HEK293 (cell line): Measurements from ENCODE around the gene KIZ.

ENCODE experiments used
- CTCF ChIA-PET: fragments of 350-600 bp; formaldehyde crosslinking; extraction: SDS; loops from one replicate; lab custom pipeline; 2021; ENCODE audit warnings: antibody characterized with exemption; lab: Yijun Ruan, JAX
- POLR2A ChIA-PET: fragments of 300-600 bp; formaldehyde crosslinking; extraction: SDS; loops from one replicate; lab custom pipeline; 2020; ENCODE audit warnings: antibody characterized with exemption, inconsistent platforms; lab: Yijun Ruan, JAX
- H3K27ac ChIP-seq: fragments of 200-500 bp; sonication (Bioruptor generic); 2 replicates; pipeline ENCODE4 v1.5.1; 2014; ENCODE audit warnings: low read depth, low read length, control low read depth, inconsistent platforms; ENCODE audit errors: extremely low read depth
- H3K36me3 ChIP-seq, 2 experiments: fragments of 200-500 bp in 1 of 2; sonication (Bioruptor generic) in 1 of 2; 1 replicate in 1 of 2; 2 replicates in 1 of 2; pipeline ENCODE4 v1.5.1; 2014 to 2017; ENCODE audit warnings: inconsistent platforms in 2 of 2, low read length in 2 of 2; ENCODE audit not compliant: control insufficient read depth in 2 of 2, insufficient read depth in 1 of 2
- H3K4me1 ChIP-seq: fragments of 200-500 bp; sonication (Bioruptor generic); 2 replicates; pipeline ENCODE4 v1.5.1; 2014; ENCODE audit warnings: mild to moderate bottlenecking, low read length, inconsistent platforms; ENCODE audit not compliant: control insufficient read depth, insufficient read depth
- H3K4me3 ChIP-seq: 2 replicates; pipeline ENCODE4 v1.5.1; 2011; ENCODE audit warnings: low read depth, mild to moderate bottlenecking, control low read depth, low read length, moderate library complexity
- H3K9me3 ChIP-seq: fragments of 200-500 bp; sonication (Bioruptor generic); 2 replicates; pipeline ENCODE4 v1.5.1; 2014; ENCODE audit warnings: low read depth, low read length, inconsistent platforms; ENCODE audit not compliant: control insufficient read depth, insufficient read depth
- HOXA7 ChIP-seq: sonication (generic); formaldehyde crosslinking; IDR thresholded peaks from 2 replicates; pipeline ENCODE4 v1.8.1; 2022; ENCODE audit warnings: missing genetic modification reagents, borderline replicate concordance
- OSR2 ChIP-seq: fragments of 450-650 bp; formaldehyde crosslinking; IDR thresholded peaks from 2 replicates; pipeline ENCODE4 v1.5.1; 2016; ENCODE audit warnings: missing biosample characterization, missing genetic modification characterization
- SCRT1 ChIP-seq: fragments of 450-650 bp; formaldehyde crosslinking; IDR thresholded peaks from 2 replicates; pipeline ENCODE4 v1.5.1; 2016; ENCODE audit warnings: missing biosample characterization, missing genetic modification characterization, borderline replicate concordance
- ZBTB1 ChIP-seq: fragments of 450-650 bp; formaldehyde crosslinking; IDR thresholded peaks from 2 replicates; pipeline ENCODE4 v1.5.1; 2016; ENCODE audit warnings: missing biosample characterization, missing genetic modification characterization
- ZBTB21 ChIP-seq: fragments of 450-650 bp; formaldehyde crosslinking; IDR thresholded peaks from 2 replicates; pipeline ENCODE4 v1.5.1; 2017; ENCODE audit warnings: missing biosample characterization, missing genetic modification characterization
- ZNF138 ChIP-seq: fragments of 450-650 bp; formaldehyde crosslinking; IDR thresholded peaks from 2 replicates; pipeline ENCODE4 v1.5.1; 2016; ENCODE audit warnings: missing biosample characterization, missing genetic modification characterization, borderline replicate concordance
- ZNF174 ChIP-seq: fragments of 450-650 bp; formaldehyde crosslinking; IDR thresholded peaks from 2 replicates; pipeline ENCODE4 v1.5.0; 2017; ENCODE audit warnings: missing biosample characterization, mild to moderate bottlenecking, missing genetic modification characterization
- ZNF18 ChIP-seq: fragments of 450-650 bp; formaldehyde crosslinking; IDR thresholded peaks from 2 replicates; pipeline ENCODE4 v1.5.1; 2016; ENCODE audit warnings: missing biosample characterization, missing genetic modification characterization
- ZNF211 ChIP-seq: fragments of 450-650 bp; formaldehyde crosslinking; IDR thresholded peaks from 2 replicates; pipeline ENCODE4 v1.5.1; 2016; ENCODE audit warnings: low read depth, missing biosample characterization, missing genetic modification characterization
- ZNF302 ChIP-seq: fragments of 450-650 bp; formaldehyde crosslinking; IDR thresholded peaks from 2 replicates; pipeline ENCODE4 v1.5.1; 2016; ENCODE audit warnings: missing biosample characterization, missing genetic modification characterization, low read depth
- ZNF335 ChIP-seq: fragments of 450-650 bp; formaldehyde crosslinking; conservative IDR thresholded peaks from 2 replicates; pipeline ENCODE4 v1.5.1; 2016; ENCODE audit warnings: missing biosample characterization, missing genetic modification characterization
- ZNF391 ChIP-seq: fragments of 450-650 bp; formaldehyde crosslinking; IDR thresholded peaks from 2 replicates; pipeline ENCODE4 v1.5.1; 2016; ENCODE audit warnings: low read depth, missing biosample characterization, missing genetic modification characterization, borderline replicate concordance
- ZNF529 ChIP-seq: fragments of 450-650 bp; formaldehyde crosslinking; IDR thresholded peaks from 2 replicates; pipeline ENCODE4 v1.5.1; 2017; ENCODE audit warnings: missing genetic modification characterization, missing biosample characterization; ENCODE audit not compliant: insufficient replicate concordance
- ZNF610 ChIP-seq: fragments of 450-650 bp; formaldehyde crosslinking; IDR thresholded peaks from 2 replicates; pipeline ENCODE4 v1.5.1; 2016; ENCODE audit warnings: missing biosample characterization, missing genetic modification characterization, borderline replicate concordance
- ZNF624 ChIP-seq: fragments of 450-650 bp; formaldehyde crosslinking; IDR thresholded peaks from 2 replicates; pipeline ENCODE4 v1.5.1; 2017; ENCODE audit warnings: missing biosample characterization, missing genetic modification characterization
- ZNF626 ChIP-seq: fragments of 450-650 bp; sonication (Bioruptor Pico); formaldehyde crosslinking; IDR thresholded peaks from 2 replicates; pipeline ENCODE4 v1.5.1; 2018; ENCODE audit warnings: missing biosample characterization, missing genetic modification characterization, inconsistent platforms
- ZSCAN30 ChIP-seq: fragments of 450-650 bp; IDR thresholded peaks from 2 replicates; pipeline ENCODE4 v1.5.1; 2018; ENCODE audit warnings: missing biosample characterization, mild to moderate bottlenecking, missing genetic modification characterization, moderate library complexity
- ZXDB ChIP-seq: fragments of 450-650 bp; formaldehyde crosslinking; IDR thresholded peaks from 2 replicates; pipeline ENCODE4 v1.5.1; 2016; ENCODE audit warnings: missing biosample characterization, missing genetic modification characterization
- TF ChIP-seq, protein P1 (sequence below): fragments of 450-650 bp; formaldehyde crosslinking; IDR thresholded peaks from 2 replicates; pipeline ENCODE4 v1.5.1; 2016; ENCODE audit warnings: missing biosample characterization, missing genetic modification characterization, borderline replicate concordance

KIZ gene

GRCh38 chr20:21100578-21101452 is 25.1 kb upstream of the KIZ start (continued):
- TF ChIP-seq, protein P1, sequence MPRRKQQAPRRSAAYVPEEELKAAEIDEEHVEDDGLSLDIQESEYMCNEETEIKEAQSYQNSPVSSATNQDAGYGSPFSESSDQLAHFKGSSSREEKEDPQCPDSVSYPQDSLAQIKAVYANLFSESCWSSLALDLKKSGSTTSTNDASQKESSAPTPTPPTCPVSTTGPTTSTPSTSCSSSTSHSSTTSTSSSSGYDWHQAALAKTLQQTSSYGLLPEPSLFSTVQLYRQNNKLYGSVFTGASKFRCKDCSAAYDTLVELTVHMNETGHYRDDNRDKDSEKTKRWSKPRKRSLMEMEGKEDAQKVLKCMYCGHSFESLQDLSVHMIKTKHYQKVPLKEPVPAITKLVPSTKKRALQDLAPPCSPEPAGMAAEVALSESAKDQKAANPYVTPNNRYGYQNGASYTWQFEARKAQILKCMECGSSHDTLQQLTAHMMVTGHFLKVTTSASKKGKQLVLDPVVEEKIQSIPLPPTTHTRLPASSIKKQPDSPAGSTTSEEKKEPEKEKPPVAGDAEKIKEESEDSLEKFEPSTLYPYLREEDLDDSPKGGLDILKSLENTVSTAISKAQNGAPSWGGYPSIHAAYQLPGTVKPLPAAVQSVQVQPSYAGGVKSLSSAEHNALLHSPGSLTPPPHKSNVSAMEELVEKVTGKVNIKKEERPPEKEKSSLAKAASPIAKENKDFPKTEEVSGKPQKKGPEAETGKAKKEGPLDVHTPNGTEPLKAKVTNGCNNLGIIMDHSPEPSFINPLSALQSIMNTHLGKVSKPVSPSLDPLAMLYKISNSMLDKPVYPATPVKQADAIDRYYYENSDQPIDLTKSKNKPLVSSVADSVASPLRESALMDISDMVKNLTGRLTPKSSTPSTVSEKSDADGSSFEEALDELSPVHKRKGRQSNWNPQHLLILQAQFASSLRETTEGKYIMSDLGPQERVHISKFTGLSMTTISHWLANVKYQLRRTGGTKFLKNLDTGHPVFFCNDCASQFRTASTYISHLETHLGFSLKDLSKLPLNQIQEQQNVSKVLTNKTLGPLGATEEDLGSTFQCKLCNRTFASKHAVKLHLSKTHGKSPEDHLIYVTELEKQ (tag by site-specific recombination), result no peak
- TF ChIP-seq ZNF610 (tag by site-specific recombination), result no peak
- TF ChIP-seq HOXA7, result no peak
- no peak for TF ChIP-seq OSR2 (tag by site-specific recombination)
- no peak for TF ChIP-seq ZXDB (tag by site-specific recombination)

GRCh38 chr20:21101453-21101931 is 24.4 kb upstream of the KIZ start:
- Histone ChIP-seq H3K36me3 (no peaks in the 10 kb centered on the region), H3K4me1 (no peaks in the 10 kb centered on the region), H3K9me3 (no peaks in the 10 kb centered on the region), H3K27ac (no peak overlapping the region), H3K4me3 (peak overlapping the region; percentile 10; the same call in 1 of the 2 replicates)
- TF ChIP-seq ZNF174 (tag by site-specific recombination) (no peak), ZNF624 (tag by site-specific recombination) (no peak), ZNF529 (tag by site-specific recombination) (no peak), ZNF626 (tag by site-specific recombination) (no peak), ZNF138 (tag by site-specific recombination) (no peak), ZNF18 (tag by site-specific recombination) (no peak), SCRT1 (no peak), ZBTB1 (tag by site-specific recombination) (no peak), ZNF335 (tag by site-specific recombination) (no peak), ZNF391 (tag by site-specific recombination) (no peak)
- CTCF ChIA-PET, result interaction anchor here (1.0 kb wide), 1 partner anchor 52 kb away, joined by 5 read pairs; no protein-coding TSS in a partner anchor
- POLR2A ChIA-PET, result no interaction called here

- ChIA-PET POLR2A (interaction anchor here (0.6 kb wide), 1 partner anchor 23 kb away, joined by 3 read pairs; no protein-coding TSS in a partner anchor), CTCF (interaction anchor here (0.7 to 1.0 kb wide), 2 partner anchors 10 to 53 kb away, joined by 3 to 5 read pairs; no protein-coding TSS in a partner anchor)
- no peaks in the 10 kb centered on the region for H3K4me1 ChIP-seq
- H3K4me3 ChIP-seq, result no peak overlapping the region
- H3K36me3 ChIP-seq, result no peaks in the 10 kb centered on the region
- TF ChIP-seq ZNF302, result no peak
- TF ChIP-seq ZSCAN30 (tag by site-specific recombination), result no peak
- TF ChIP-seq ZBTB21 (tag by site-specific recombination), result no peak
- TF ChIP-seq ZNF211, result no peak
- no peaks in the 10 kb centered on the region for H3K9me3 ChIP-seq
- no peak overlapping the region for H3K27ac ChIP-seq
Observed at GRCh38 chr20:21101932-21102575, 23.8 kb upstream of the KIZ start.
